ENCODE data around the gene PIK3C2G. TPM values are rescaled to one million over a fixed set of nuclear protein-coding genes. Genes with fewer than 3 reads are reported as not detected.

Gene PIK3C2G
- total and polyA plus RNA-seq, 2 donors: 0.05 TPM

- no peaks in the 10 kb centered on the region for H3K36me3 ChIP-seq (ENCODE audit: control insufficient read depth in 2 of 2, insufficient read depth in 2 of 2, low read length in 1 of 2)
- WGBS: 45% methylated on average over 1 of the region's 1 CpG
- no peaks in the 10 kb centered on the region for H3K9me3 ChIP-seq (ENCODE audit: control insufficient read depth in 2 of 2, insufficient read depth in 1 of 2, low read length in 1 of 2)
- H3K27me3 ChIP-seq (ENCODE audit: control insufficient read depth in 2 of 2, insufficient read depth in 1 of 2, low read length in 1 of 2): no peaks in the 10 kb centered on the region
- H3K27ac ChIP-seq (ENCODE audit: low read depth in 1 of 2, low read length in 1 of 2): no peak overlapping the region
- H3K4me3 ChIP-seq (ENCODE audit: low read length in 2 of 2): no peak overlapping the region
- no peak for DNase-seq (ENCODE audit: low read depth in 6 of 9, low spot score in 9 of 9)
- H3K4me1 ChIP-seq (ENCODE audit: control insufficient read depth in 2 of 2, insufficient read depth in 2 of 2, low read length in 2 of 2): no peaks in the 10 kb centered on the region
These were observed 23.8 kb downstream of the PIK3C2G start for GRCh38 chr12:18285161-18285560.

- no peak for DNase-seq (ENCODE audit: low read depth in 6 of 9, low spot score in 9 of 9)
- Histone ChIP-seq H3K4me1 (ENCODE audit: control insufficient read depth in 2 of 2, insufficient read depth in 2 of 2, low read length in 2 of 2) (no peaks in the 10 kb centered on the region), H3K9me3 (ENCODE audit: control insufficient read depth in 2 of 2, insufficient read depth in 1 of 2, low read length in 1 of 2) (no peaks in the 10 kb centered on the region), H3K27ac (ENCODE audit: low read depth in 1 of 2, low read length in 1 of 2) (no peak overlapping the region), H3K27me3 (ENCODE audit: control insufficient read depth in 2 of 2, insufficient read depth in 1 of 2, low read length in 1 of 2) (no peaks in the 10 kb centered on the region), H3K4me3 (ENCODE audit: low read length in 2 of 2) (no peak overlapping the region), H3K36me3 (ENCODE audit: control insufficient read depth in 2 of 2, insufficient read depth in 2 of 2, low read length in 1 of 2) (no peaks in the 10 kb centered on the region)
- 89% methylated on average over 3 of the region's 3 CpGs for WGBS
These were observed 29.1 kb downstream of the PIK3C2G start for GRCh38 chr12:18290386-18290785.

- Histone ChIP-seq H3K4me3 (ENCODE audit: low read length in 2 of 2) (no peak overlapping the region), H3K27ac (ENCODE audit: low read depth in 1 of 2, low read length in 1 of 2) (no peak overlapping the region), H3K27me3 (ENCODE audit: control insufficient read depth in 2 of 2, insufficient read depth in 1 of 2, low read length in 1 of 2) (no peaks in the 10 kb centered on the region), H3K36me3 (ENCODE audit: control insufficient read depth in 2 of 2, insufficient read depth in 2 of 2, low read length in 1 of 2) (no peaks in the 10 kb centered on the region), H3K9me3 (ENCODE audit: control insufficient read depth in 2 of 2, insufficient read depth in 1 of 2, low read length in 1 of 2) (no peaks in the 10 kb centered on the region), H3K4me1 (ENCODE audit: control insufficient read depth in 2 of 2, insufficient read depth in 2 of 2, low read length in 2 of 2) (no peaks in the 10 kb centered on the region)
- DNase-seq (ENCODE audit: low read depth in 6 of 9, low spot score in 9 of 9): no peak
These were observed 33.6 kb downstream of the PIK3C2G start for GRCh38 chr12:18294889-18295288.

- Histone ChIP-seq H3K36me3 (ENCODE audit: control insufficient read depth in 2 of 2, insufficient read depth in 2 of 2, low read length in 1 of 2) (no peaks in the 10 kb centered on the region), H3K27ac (ENCODE audit: low read depth in 1 of 2, low read length in 1 of 2) (no peak overlapping the region), H3K4me1 (ENCODE audit: control insufficient read depth in 2 of 2, insufficient read depth in 2 of 2, low read length in 2 of 2) (no peaks in the 10 kb centered on the region), H3K4me3 (ENCODE audit: low read length in 2 of 2) (no peak overlapping the region), H3K9me3 (ENCODE audit: control insufficient read depth in 2 of 2, insufficient read depth in 1 of 2, low read length in 1 of 2) (no peaks in the 10 kb centered on the region), H3K27me3 (ENCODE audit: control insufficient read depth in 2 of 2, insufficient read depth in 1 of 2, low read length in 1 of 2) (no peaks in the 10 kb centered on the region)
- WGBS: 78% methylated on average over 6 of the region's 6 CpGs
- no peak for DNase-seq (ENCODE audit: low read depth in 6 of 9, low spot score in 9 of 9)
These were observed 35.0 kb downstream of the PIK3C2G start for GRCh38 chr12:18296201-18296908.

- Histone ChIP-seq H3K27ac (ENCODE audit: low read depth in 1 of 2, low read length in 1 of 2) (no peak overlapping the region), H3K4me3 (ENCODE audit: low read length in 2 of 2) (no peak overlapping the region), H3K36me3 (ENCODE audit: control insufficient read depth in 2 of 2, insufficient read depth in 2 of 2, low read length in 1 of 2) (no peaks in the 10 kb centered on the region), H3K27me3 (ENCODE audit: control insufficient read depth in 2 of 2, insufficient read depth in 1 of 2, low read length in 1 of 2) (no peaks in the 10 kb centered on the region), H3K9me3 (ENCODE audit: control insufficient read depth in 2 of 2, insufficient read depth in 1 of 2, low read length in 1 of 2) (peaks cover 0 to under 1% of the 10 kb centered on the region in 2 donors), H3K4me1 (ENCODE audit: control insufficient read depth in 2 of 2, insufficient read depth in 2 of 2, low read length in 2 of 2) (no peaks in the 10 kb centered on the region)
- DNase-seq (ENCODE audit: low read depth in 6 of 9, low spot score in 9 of 9): no peak
- 89% methylated on average over 3 of the region's 3 CpGs for WGBS
These were observed 35.6 kb downstream of the PIK3C2G start for GRCh38 chr12:18296909-18297280.

GRCh38 chr12:18297902-18298301 is 36.6 kb downstream of the PIK3C2G start:
- H3K4me3 ChIP-seq (ENCODE audit: low read length in 2 of 2): no peak overlapping the region
- H3K27ac ChIP-seq (ENCODE audit: low read depth in 1 of 2, low read length in 1 of 2): no peak overlapping the region
- H3K27me3 ChIP-seq (ENCODE audit: control insufficient read depth in 2 of 2, insufficient read depth in 1 of 2, low read length in 1 of 2): no peaks in the 10 kb centered on the region
- H3K36me3 ChIP-seq (ENCODE audit: control insufficient read depth in 2 of 2, insufficient read depth in 2 of 2, low read length in 1 of 2): no peaks in the 10 kb centered on the region
- WGBS: 95% methylated on average over 1 of the region's 1 CpG
- H3K9me3 ChIP-seq (ENCODE audit: control insufficient read depth in 2 of 2, insufficient read depth in 1 of 2, low read length in 1 of 2): peaks cover 0 to 11% of the 10 kb centered on the region in 2 donors
- H3K4me1 ChIP-seq (ENCODE audit: control insufficient read depth in 2 of 2, insufficient read depth in 2 of 2, low read length in 2 of 2): no peaks in the 10 kb centered on the region
- no peak for DNase-seq (ENCODE audit: low read depth in 6 of 9, low spot score in 9 of 9)

- no peak overlapping the region for H3K4me3 ChIP-seq (ENCODE audit: low read length in 2 of 2)
- H3K27ac ChIP-seq (ENCODE audit: low read depth in 1 of 2, low read length in 1 of 2): no peak overlapping the region
- 97% methylated on average over 5 of the region's 5 CpGs for WGBS
- DNase-seq (ENCODE audit: low read depth in 6 of 9, low spot score in 9 of 9): no peak
- H3K9me3 ChIP-seq (ENCODE audit: control insufficient read depth in 2 of 2, insufficient read depth in 1 of 2, low read length in 1 of 2): peaks cover 0 to 11% of the 10 kb centered on the region in 2 donors
- no peaks in the 10 kb centered on the region for H3K4me1 ChIP-seq (ENCODE audit: control insufficient read depth in 2 of 2, insufficient read depth in 2 of 2, low read length in 2 of 2)
- H3K27me3 ChIP-seq (ENCODE audit: control insufficient read depth in 2 of 2, insufficient read depth in 1 of 2, low read length in 1 of 2): no peaks in the 10 kb centered on the region
- no peaks in the 10 kb centered on the region for H3K36me3 ChIP-seq (ENCODE audit: control insufficient read depth in 2 of 2, insufficient read depth in 2 of 2, low read length in 1 of 2)
These were observed 41.6 kb downstream of the PIK3C2G start for GRCh38 chr12:18302809-18303430.

- 41% methylated on average over 1 of the region's 1 CpG for WGBS
- no peak overlapping the region for H3K4me3 ChIP-seq (ENCODE audit: low read length in 2 of 2)
- peaks cover 0 to 11% of the 10 kb centered on the region in 2 donors for H3K9me3 ChIP-seq (ENCODE audit: control insufficient read depth in 2 of 2, insufficient read depth in 1 of 2, low read length in 1 of 2)
- H3K27ac ChIP-seq (ENCODE audit: low read depth in 1 of 2, low read length in 1 of 2): no peak overlapping the region
- H3K36me3 ChIP-seq (ENCODE audit: control insufficient read depth in 2 of 2, insufficient read depth in 2 of 2, low read length in 1 of 2): no peaks in the 10 kb centered on the region
- DNase-seq (ENCODE audit: low read depth in 6 of 9, low spot score in 9 of 9): no peak
- H3K27me3 ChIP-seq (ENCODE audit: control insufficient read depth in 2 of 2, insufficient read depth in 1 of 2, low read length in 1 of 2): no peaks in the 10 kb centered on the region
- no peaks in the 10 kb centered on the region for H3K4me1 ChIP-seq (ENCODE audit: control insufficient read depth in 2 of 2, insufficient read depth in 2 of 2, low read length in 2 of 2)
These were observed 43.3 kb downstream of the PIK3C2G start for GRCh38 chr12:18304609-18305008.

- H3K36me3 ChIP-seq (ENCODE audit: control insufficient read depth in 2 of 2, insufficient read depth in 2 of 2, low read length in 1 of 2): no peaks in the 10 kb centered on the region
- 86% methylated on average over 1 of the region's 1 CpG for WGBS
- DNase-seq (ENCODE audit: low read depth in 6 of 9, low spot score in 9 of 9): no peak
- no peaks in the 10 kb centered on the region for H3K4me1 ChIP-seq (ENCODE audit: control insufficient read depth in 2 of 2, insufficient read depth in 2 of 2, low read length in 2 of 2)
- H3K27ac ChIP-seq (ENCODE audit: low read depth in 1 of 2, low read length in 1 of 2): no peak overlapping the region
- no peak overlapping the region for H3K4me3 ChIP-seq (ENCODE audit: low read length in 2 of 2)
- peaks cover 0 to 11% of the 10 kb centered on the region in 2 donors for H3K9me3 ChIP-seq (ENCODE audit: control insufficient read depth in 2 of 2, insufficient read depth in 1 of 2, low read length in 1 of 2)
- H3K27me3 ChIP-seq (ENCODE audit: control insufficient read depth in 2 of 2, insufficient read depth in 1 of 2, low read length in 1 of 2): no peaks in the 10 kb centered on the region
These were observed 45.0 kb downstream of the PIK3C2G start for GRCh38 chr12:18306311-18306710.
